ENCODE measurements around the gene EYA4.

DNA sequence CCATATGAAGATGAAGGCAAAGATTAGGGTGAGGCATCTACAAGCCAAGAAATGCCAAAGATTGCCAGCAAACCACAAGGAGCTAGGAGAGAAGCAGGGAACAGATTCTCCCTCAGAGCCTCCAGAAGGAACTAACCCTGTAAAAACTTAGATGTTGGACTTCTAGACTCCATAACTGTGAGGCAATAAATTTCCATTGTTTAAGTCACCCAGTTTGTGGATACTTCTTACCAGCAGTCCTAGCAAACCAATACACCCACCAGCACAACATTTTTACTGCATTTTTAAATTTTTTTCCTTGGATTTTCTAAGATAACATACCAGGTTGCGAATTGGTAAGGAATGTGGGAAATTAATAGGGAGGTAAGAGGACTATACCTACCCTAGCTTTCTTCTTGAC lies 47.8 kb upstream of the EYA4 start:
- TF ChIP-seq, protein P1, sequence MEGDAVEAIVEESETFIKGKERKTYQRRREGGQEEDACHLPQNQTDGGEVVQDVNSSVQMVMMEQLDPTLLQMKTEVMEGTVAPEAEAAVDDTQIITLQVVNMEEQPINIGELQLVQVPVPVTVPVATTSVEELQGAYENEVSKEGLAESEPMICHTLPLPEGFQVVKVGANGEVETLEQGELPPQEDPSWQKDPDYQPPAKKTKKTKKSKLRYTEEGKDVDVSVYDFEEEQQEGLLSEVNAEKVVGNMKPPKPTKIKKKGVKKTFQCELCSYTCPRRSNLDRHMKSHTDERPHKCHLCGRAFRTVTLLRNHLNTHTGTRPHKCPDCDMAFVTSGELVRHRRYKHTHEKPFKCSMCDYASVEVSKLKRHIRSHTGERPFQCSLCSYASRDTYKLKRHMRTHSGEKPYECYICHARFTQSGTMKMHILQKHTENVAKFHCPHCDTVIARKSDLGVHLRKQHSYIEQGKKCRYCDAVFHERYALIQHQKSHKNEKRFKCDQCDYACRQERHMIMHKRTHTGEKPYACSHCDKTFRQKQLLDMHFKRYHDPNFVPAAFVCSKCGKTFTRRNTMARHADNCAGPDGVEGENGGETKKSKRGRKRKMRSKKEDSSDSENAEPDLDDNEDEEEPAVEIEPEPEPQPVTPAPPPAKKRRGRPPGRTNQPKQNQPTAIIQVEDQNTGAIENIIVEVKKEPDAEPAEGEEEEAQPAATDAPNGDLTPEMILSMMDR (IDR thresholded peaks at IDR 0.05), result no peak
- no peak for TF ChIP-seq POLR2AphosphoS5 (IDR thresholded peaks at IDR 0.05)
